ENCODE measurements around the gene RRP1B. TPM values are rescaled to one million over a fixed set of nuclear protein-coding genes. Genes with fewer than 3 reads are reported as not detected.

The RRP1B gene
- total and polyA plus RNA-seq, 2 experiments from 2014 or later, result 54.8 to 95.7 TPM

DNA sequence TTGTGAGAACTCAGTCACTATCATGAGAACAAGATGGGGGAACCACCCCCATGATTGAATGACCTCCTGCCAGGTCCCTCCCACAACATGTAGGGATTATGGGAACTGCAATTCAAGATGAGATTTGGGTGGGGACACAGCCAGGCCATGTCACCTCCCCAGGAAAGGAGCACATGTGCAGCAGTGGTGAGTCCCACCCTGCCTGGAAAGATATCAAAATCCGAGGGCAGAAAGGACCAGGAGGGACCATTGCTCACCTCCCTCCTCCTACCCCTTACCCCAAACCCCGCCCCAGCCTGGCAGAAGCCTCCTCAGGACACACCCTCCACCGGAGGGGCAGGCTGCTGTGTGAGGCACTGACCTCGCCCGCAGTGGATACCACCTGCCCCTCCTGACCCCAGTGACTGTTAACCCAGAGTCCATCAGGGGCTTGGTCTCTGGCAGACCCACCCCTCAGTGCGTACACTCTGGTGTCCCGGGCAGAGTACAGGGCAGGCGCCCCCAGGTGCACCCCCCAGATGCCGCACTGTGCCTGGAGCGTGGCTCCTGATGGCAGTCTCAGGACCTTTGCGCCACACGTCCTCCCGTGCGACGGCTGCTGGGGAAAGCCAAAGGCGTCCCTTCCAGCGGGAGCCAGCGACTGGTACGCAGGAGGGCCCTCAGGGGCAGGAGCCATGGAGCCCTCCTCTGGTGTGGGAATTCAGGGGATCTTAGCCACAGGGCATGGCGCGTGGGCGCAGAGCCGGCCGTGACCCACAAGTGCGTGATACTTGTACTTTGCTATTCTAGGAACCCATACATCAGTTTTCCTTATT is 80.5 kb downstream of the RRP1B start:
- no peak overlapping the region for H3K4me3 Mint-ChIP-seq
- peaks cover 19% of the 10 kb centered on the region for H3K27me3 Mint-ChIP-seq (ENCODE audit: insufficient read depth, low read depth, poor library complexity)
- peaks cover 15% of the 10 kb centered on the region for H3K4me1 Mint-ChIP-seq
- Histone ChIP-seq H3K4me3 (no peak overlapping the region), H3K4me1 (ENCODE audit: insufficient read depth) (0 out of 2 replicates have a peak, but pooled peaks cover 3% of the 10 kb centered on the region), H4K20me1 (replicated peaks; ENCODE audit: insufficient read depth) (no peaks in the 10 kb centered on the region; the same call in 1 of the 2 replicates), H3K79me2 (replicated peaks; ENCODE audit: insufficient read depth) (no peaks in the 10 kb centered on the region), H3K27me3 (ENCODE audit: insufficient read depth) (no peaks in the 10 kb centered on the region), H3K27ac (ENCODE audit: low read depth) (peak overlapping the region; percentile 63; the same call in 1 of the 2 replicates), H3K4me2 (no peak overlapping the region), H3F3A (replicated peaks; ENCODE audit: low read depth) (peaks cover 10% of the 10 kb centered on the region), H3K9me2 (ENCODE audit: insufficient read depth) (no peaks in the 10 kb centered on the region), H2AFZ (no peak overlapping the region), H3K36me3 (ENCODE audit: insufficient read depth) (no peaks in the 10 kb centered on the region)
- no peak for DNase-seq (ENCODE audit: low spot score)
- H3K9me3 Mint-ChIP-seq, result no peaks in the 10 kb centered on the region
- TF ChIP-seq EZH2phosphoT487 (IDR thresholded peaks at IDR 0.05; ENCODE audit: unreplicated experiment) (no peak), STAT1 (IDR thresholded peaks at IDR 0.05; ENCODE audit: unreplicated experiment) (no peak), CREB1 (CRISPR knock-in tag; IDR thresholded peaks at IDR 0.05; ENCODE audit: low read depth) (no peak), POLR2AphosphoS5 (IDR thresholded peaks at IDR 0.05; ENCODE audit: low read depth) (no peak), JUNB (IDR thresholded peaks at IDR 0.05; ENCODE audit: unreplicated experiment) (no peak)
- H3K27ac Mint-ChIP-seq, result peak overlapping the region; percentile 84; the same call in 1 of the 2 replicates
- peak; percentile 53 for ATAC-seq
- peaks cover 13% of the 10 kb centered on the region for H3K36me3 Mint-ChIP-seq (ENCODE audit: low read depth)

DNA sequence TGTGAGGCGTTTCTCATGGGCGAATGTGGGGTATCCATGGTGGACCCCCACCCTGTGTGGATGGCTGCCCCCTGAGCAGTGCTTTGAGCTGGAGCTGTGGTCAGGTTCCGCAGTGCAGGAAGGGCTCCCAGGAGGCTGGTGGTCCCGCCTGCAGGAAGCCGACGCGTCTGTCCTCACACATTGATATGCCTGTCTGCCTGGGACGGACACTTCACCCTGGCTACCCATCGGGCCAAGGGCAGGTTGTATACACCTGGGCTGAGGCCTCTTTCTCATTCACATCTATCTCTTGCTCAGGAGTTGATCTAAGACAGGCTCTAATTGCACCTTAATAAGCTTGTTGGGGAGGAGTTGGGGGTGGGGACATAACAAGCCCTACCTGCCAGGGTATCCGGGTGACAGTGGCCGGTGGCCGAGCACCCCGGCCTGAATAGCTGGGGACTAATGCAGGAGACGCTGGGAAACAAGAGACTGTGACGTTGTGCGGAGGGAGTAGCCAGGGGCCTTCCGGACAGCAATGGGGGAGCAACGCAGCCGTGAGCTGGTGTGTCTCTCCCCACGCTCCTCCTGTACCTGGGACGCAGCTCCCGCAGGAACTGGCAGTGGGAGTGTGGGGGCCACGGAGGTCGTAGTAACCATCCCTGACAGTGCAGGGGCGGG is 81.3 kb downstream of the RRP1B start:
- Histone ChIP-seq H3K27ac (ENCODE audit: low read depth) (peak overlapping the region; percentile 63), H3K9me2 (ENCODE audit: insufficient read depth) (no peaks in the 10 kb centered on the region), H3K27me3 (ENCODE audit: insufficient read depth) (no peaks in the 10 kb centered on the region), H3K4me3 (no peak overlapping the region), H3K79me2 (replicated peaks; ENCODE audit: insufficient read depth) (no peaks in the 10 kb centered on the region), H3K36me3 (ENCODE audit: insufficient read depth) (no peaks in the 10 kb centered on the region), H2AFZ (no peak overlapping the region), H3F3A (replicated peaks; ENCODE audit: low read depth) (peaks cover 10% of the 10 kb centered on the region), H3K4me2 (no peak overlapping the region), H3K4me1 (ENCODE audit: insufficient read depth) (0 out of 2 replicates have a peak, but pooled peaks cover 3% of the 10 kb centered on the region), H4K20me1 (replicated peaks; ENCODE audit: insufficient read depth) (no peaks in the 10 kb centered on the region; the same call in 1 of the 2 replicates)
- Mint-ChIP-seq H3K4me1 (peaks cover 15% of the 10 kb centered on the region), H3K36me3 (ENCODE audit: low read depth) (peaks cover 18% of the 10 kb centered on the region), H3K27me3 (ENCODE audit: insufficient read depth, low read depth, poor library complexity) (peaks cover 20% of the 10 kb centered on the region), H3K4me3 (peak overlapping the region; percentile 44; the same call in 2 of the 3 replicates), H3K9me3 (no peaks in the 10 kb centered on the region), H3K27ac (peak overlapping the region; percentile 84)
- ATAC-seq (peak; percentile 77), DNase-seq (ENCODE audit: low spot score) (peak; percentile 81)
- peak; percentile 30; the same call in 1 of the 2 replicates for TF ChIP-seq CREB1 (CRISPR knock-in tag; IDR thresholded peaks at IDR 0.05; ENCODE audit: low read depth)
- TF ChIP-seq POLR2AphosphoS5 (IDR thresholded peaks at IDR 0.05; ENCODE audit: low read depth), result no peak
- no peak for TF ChIP-seq JUNB (IDR thresholded peaks at IDR 0.05; ENCODE audit: unreplicated experiment)
- TF ChIP-seq, protein P1, sequence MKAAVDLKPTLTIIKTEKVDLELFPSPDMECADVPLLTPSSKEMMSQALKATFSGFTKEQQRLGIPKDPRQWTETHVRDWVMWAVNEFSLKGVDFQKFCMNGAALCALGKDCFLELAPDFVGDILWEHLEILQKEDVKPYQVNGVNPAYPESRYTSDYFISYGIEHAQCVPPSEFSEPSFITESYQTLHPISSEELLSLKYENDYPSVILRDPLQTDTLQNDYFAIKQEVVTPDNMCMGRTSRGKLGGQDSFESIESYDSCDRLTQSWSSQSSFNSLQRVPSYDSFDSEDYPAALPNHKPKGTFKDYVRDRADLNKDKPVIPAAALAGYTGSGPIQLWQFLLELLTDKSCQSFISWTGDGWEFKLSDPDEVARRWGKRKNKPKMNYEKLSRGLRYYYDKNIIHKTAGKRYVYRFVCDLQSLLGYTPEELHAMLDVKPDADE (IDR thresholded peaks at IDR 0.05), result no peak
- no peak for TF ChIP-seq NANOG (IDR thresholded peaks at IDR 0.05; ENCODE audit: borderline replicate concordance)

All from GM23338 (cell line).